ENCODE measurements around the gene RELN. TPM values are rescaled to one million over a fixed set of nuclear protein-coding genes. Genes with fewer than 3 reads are reported as not detected.

The RELN gene
- total and polyA plus RNA-seq, 2 of the 13 experiments (the other 11 are each of a cell fraction or from before 2014, with no cell fraction given) = 315 to 332 TPM

DNA sequence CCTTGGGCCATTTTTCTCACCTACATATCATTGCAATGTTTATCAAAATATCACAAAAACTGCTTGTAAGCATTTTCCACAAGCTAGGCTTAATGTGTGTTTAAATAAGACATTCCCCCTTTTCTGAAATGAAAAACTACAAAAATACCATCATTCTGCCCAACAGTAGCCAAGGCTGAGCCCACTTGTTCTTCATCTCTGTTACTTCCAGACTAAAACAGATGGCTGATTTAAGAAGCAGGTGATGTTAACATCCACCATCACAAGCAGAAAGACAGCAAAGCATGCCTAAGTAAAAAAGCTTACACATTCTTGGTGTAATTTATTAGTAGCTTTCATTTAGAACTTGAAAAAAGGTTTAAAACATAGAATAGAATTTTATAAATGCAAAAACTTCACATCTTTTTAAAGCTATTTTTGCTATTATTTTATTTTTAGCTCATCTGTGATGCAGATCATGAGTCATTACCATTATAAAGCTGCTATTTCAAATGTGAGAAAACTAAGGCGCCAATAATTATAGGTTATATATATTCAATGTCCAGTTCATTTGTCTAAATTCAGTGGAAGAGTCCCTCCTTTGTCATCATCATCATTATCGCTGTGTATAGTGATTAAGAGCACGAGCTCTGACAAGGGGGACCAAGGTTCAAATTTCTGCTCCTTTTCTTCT lies 109.4 kb downstream of the RELN start:
- Histone ChIP-seq H3K9ac (ENCODE audit: insufficient read depth, low read depth, low read length) (no peak overlapping the region), H3K79me2 (ENCODE audit: insufficient read depth, low read length) (peaks cover 38% of the 10 kb centered on the region), H3K4me2 (ENCODE audit: low read depth, low read length) (no peak overlapping the region), H3K36me3 (replicated peaks in 1 of 2; ENCODE audit: control insufficient read depth in 1 of 2, insufficient read depth in 2 of 2, low read length in 2 of 2) (no peaks in the 10 kb centered on the region; a peak in 1 of 5 replicates), H3K9me3 (ENCODE audit: low read length) (no peaks in the 10 kb centered on the region), H2AFZ (ENCODE audit: low read length) (no peak overlapping the region), H4K20me1 (ENCODE audit: insufficient read depth, low read length) (peaks cover 18% of the 10 kb centered on the region), H3K27me3 (ENCODE audit: control insufficient read depth in 1 of 2, insufficient read depth in 2 of 2, low read length in 2 of 2) (no peaks in the 10 kb centered on the region; a peak in 1 of 5 replicates), H3K4me3 (replicated peaks in 1 of 3; ENCODE audit: insufficient read depth in 1 of 3, low read depth in 2 of 3, low read length in 3 of 3) (no peak overlapping the region), H3K4me1 (ENCODE audit: insufficient read depth, low read length) (peaks cover 15% of the 10 kb centered on the region), H3K27ac (ENCODE audit: extremely low read length, insufficient read depth, low read length) (no peak overlapping the region)
- CTCF ChIA-PET (ENCODE audit: low intra/inter-chr PET ratio, low total read pairs) = no interaction called here
- POLR2A ChIA-PET = no interaction called here
- intact Hi-C loops (cut with micrococcal nuclease; ENCODE audit: unreplicated experiment) = no loop called here
- TF ChIP-seq PHF21A (CRISPR knock-in tag; IDR thresholded peaks at IDR 0.05) (no peak), SRY (CRISPR knock-in tag; IDR thresholded peaks at IDR 0.05) (no peak), RARG (CRISPR knock-in tag; IDR thresholded peaks at IDR 0.05; ENCODE audit: low read depth) (no peak), MAFK (conservative IDR thresholded peaks at IDR 0.05 in 1 of 2, IDR thresholded peaks at IDR 0.05 in 1 of 2; ENCODE audit: low read length in 2 of 2) (peak in 1 of 2 experiments; percentile 13; a peak in 1 of 4 replicates), SMARCC2 (IDR thresholded peaks at IDR 0.05) (no peak), ZFAT (CRISPR knock-in tag; conservative IDR thresholded peaks at IDR 0.05) (no peak), ZFP36L1 (CRISPR knock-in tag; IDR thresholded peaks at IDR 0.05) (no peak)
- TF ChIP-seq, protein P1, sequence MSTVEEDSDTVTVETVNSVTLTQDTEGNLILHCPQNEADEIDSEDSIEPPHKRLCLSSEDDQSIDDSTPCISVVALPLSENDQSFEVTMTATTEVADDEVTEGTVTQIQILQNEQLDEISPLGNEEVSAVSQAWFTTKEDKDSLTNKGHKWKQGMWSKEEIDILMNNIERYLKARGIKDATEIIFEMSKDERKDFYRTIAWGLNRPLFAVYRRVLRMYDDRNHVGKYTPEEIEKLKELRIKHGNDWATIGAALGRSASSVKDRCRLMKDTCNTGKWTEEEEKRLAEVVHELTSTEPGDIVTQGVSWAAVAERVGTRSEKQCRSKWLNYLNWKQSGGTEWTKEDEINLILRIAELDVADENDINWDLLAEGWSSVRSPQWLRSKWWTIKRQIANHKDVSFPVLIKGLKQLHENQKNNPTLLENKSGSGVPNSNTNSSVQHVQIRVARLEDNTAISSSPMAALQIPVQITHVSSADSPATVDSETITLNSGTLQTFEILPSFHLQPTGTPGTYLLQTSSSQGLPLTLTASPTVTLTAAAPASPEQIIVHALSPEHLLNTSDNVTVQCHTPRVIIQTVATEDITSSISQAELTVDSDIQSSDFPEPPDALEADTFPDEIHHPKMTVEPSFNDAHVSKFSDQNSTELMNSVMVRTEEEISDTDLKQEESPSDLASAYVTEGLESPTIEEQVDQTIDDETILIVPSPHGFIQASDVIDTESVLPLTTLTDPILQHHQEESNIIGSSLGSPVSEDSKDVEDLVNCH (CRISPR knock-in tag; IDR thresholded peaks at IDR 0.05) = no peak
- in situ Hi-C loops (cut with HindIII; ENCODE audit: extremely low pct_ligation_motif_present, low pct_unique_long_range_greater_than_20kb) = no loop called here
- no peak for DNase-seq (ENCODE audit: low spot score)
- BruUV-seq (replicated peaks) = no TSS peak
- no peak for FAIRE-seq
- 81% methylated on average over 3 of the region's 3 CpGs for WGBS (ENCODE audit: low lambda C conversion rate)
- no peak for ATAC-seq
